Measurements from ENCODE around the gene RIC1. TPM values are rescaled to one million over a fixed set of nuclear protein-coding genes. Genes with fewer than 3 reads are reported as not detected.

RIC1 gene
- total RNA-seq, 1 experiment from 2014 or later: 11.4 TPM

- no peak for DNase-seq
- no peak for TF ChIP-seq CTCF (IDR thresholded peaks at IDR 0.05; ENCODE audit: unreplicated experiment)
- H3K36me3 Mint-ChIP-seq (ENCODE audit: insufficient read depth, unreplicated experiment): peaks cover 27% of the 10 kb centered on the region
- CTCF ChIA-PET: no interaction called here
- no peak overlapping the region for H3K4me3 Mint-ChIP-seq (ENCODE audit: low read depth, unreplicated experiment)
- peaks cover 7% of the 10 kb centered on the region for H3K9me3 Mint-ChIP-seq (ENCODE audit: low read depth, unreplicated experiment)
- no peaks in the 10 kb centered on the region for H3K27me3 Mint-ChIP-seq (ENCODE audit: unreplicated experiment)
- peaks cover 27% of the 10 kb centered on the region for H3K4me1 Mint-ChIP-seq (ENCODE audit: low read depth, unreplicated experiment)
- intact Hi-C loops (cut with micrococcal nuclease; ENCODE audit: unreplicated experiment): no loop called here
- no peak overlapping the region for H3K27ac Mint-ChIP-seq (ENCODE audit: unreplicated experiment)
- no TSS peak for BruUV-seq (replicated peaks)
Measured at GRCh38 chr9:5632540-5632939, 3.6 kb downstream of the RIC1 start.

GRCh38 chr9:5633243-5633642 lies 4.3 kb downstream of the RIC1 start:
- no peak for TF ChIP-seq CTCF (IDR thresholded peaks at IDR 0.05; ENCODE audit: unreplicated experiment)
- peak overlapping the region; percentile 18 for H3K27ac Mint-ChIP-seq (ENCODE audit: unreplicated experiment)
- H3K4me3 Mint-ChIP-seq (ENCODE audit: low read depth, unreplicated experiment): no peak overlapping the region
- CTCF ChIA-PET: interaction anchor here (0.7 kb wide), 1 partner anchor 19 kb away, joined by 3 read pairs; no protein-coding TSS in a partner anchor
- intact Hi-C loops (cut with micrococcal nuclease; ENCODE audit: unreplicated experiment): no loop called here
- H3K36me3 Mint-ChIP-seq (ENCODE audit: insufficient read depth, unreplicated experiment): peaks cover 21% of the 10 kb centered on the region
- H3K27me3 Mint-ChIP-seq (ENCODE audit: unreplicated experiment): no peaks in the 10 kb centered on the region
- BruUV-seq (replicated peaks): no TSS peak
- DNase-seq: no peak
- peaks cover 27% of the 10 kb centered on the region for H3K4me1 Mint-ChIP-seq (ENCODE audit: low read depth, unreplicated experiment)
- H3K9me3 Mint-ChIP-seq (ENCODE audit: low read depth, unreplicated experiment): peaks cover 9% of the 10 kb centered on the region

- no peak for TF ChIP-seq CTCF (IDR thresholded peaks at IDR 0.05; ENCODE audit: unreplicated experiment)
- CTCF ChIA-PET: no interaction called here
- DNase-seq: no peak
- no peak overlapping the region for H3K27ac Mint-ChIP-seq (ENCODE audit: unreplicated experiment)
- no peak overlapping the region for H3K4me3 Mint-ChIP-seq (ENCODE audit: low read depth, unreplicated experiment)
- intact Hi-C loops (cut with micrococcal nuclease; ENCODE audit: unreplicated experiment): no loop called here
- no peaks in the 10 kb centered on the region for H3K27me3 Mint-ChIP-seq (ENCODE audit: unreplicated experiment)
- BruUV-seq (replicated peaks): no TSS peak
- H3K36me3 Mint-ChIP-seq (ENCODE audit: insufficient read depth, unreplicated experiment): peaks cover 2% of the 10 kb centered on the region
- H3K9me3 Mint-ChIP-seq (ENCODE audit: low read depth, unreplicated experiment): peaks cover 9% of the 10 kb centered on the region
- peaks cover 27% of the 10 kb centered on the region for H3K4me1 Mint-ChIP-seq (ENCODE audit: low read depth, unreplicated experiment)
Measured at GRCh38 chr9:5635390-5635789, 6.5 kb downstream of the RIC1 start.

GRCh38 chr9:5639816-5640215 lies 10.9 kb downstream of the RIC1 start:
- Mint-ChIP-seq H3K4me1 (ENCODE audit: low read depth, unreplicated experiment) (no peaks in the 10 kb centered on the region), H3K27ac (ENCODE audit: unreplicated experiment) (no peak overlapping the region), H3K4me3 (ENCODE audit: low read depth, unreplicated experiment) (no peak overlapping the region), H3K9me3 (ENCODE audit: low read depth, unreplicated experiment) (peaks cover 12% of the 10 kb centered on the region), H3K36me3 (ENCODE audit: insufficient read depth, unreplicated experiment) (no peaks in the 10 kb centered on the region), H3K27me3 (ENCODE audit: unreplicated experiment) (no peaks in the 10 kb centered on the region)
- CTCF ChIA-PET: no interaction called here
- BruUV-seq (replicated peaks): no TSS peak
- no peak for DNase-seq
- no peak for TF ChIP-seq CTCF (IDR thresholded peaks at IDR 0.05; ENCODE audit: unreplicated experiment)
- intact Hi-C loops (cut with micrococcal nuclease; ENCODE audit: unreplicated experiment): no loop called here
